ENCODE results near the gene RIGI. TPM values are rescaled to one million over a fixed set of nuclear protein-coding genes. Genes with fewer than 3 reads are reported as not detected.

Gene RIGI
- total RNA-seq, 4 donors from 2014 or later = 2.6 to 22.5 (median 14.3) TPM

GRCh38 chr9:32502464-32502863 is 23.5 kb downstream of the RIGI start:
- Histone ChIP-seq H3K27me3 (no peaks in the 10 kb centered on the region), H3K36me3 (no peaks in the 10 kb centered on the region), H3K27ac (no peak overlapping the region), H3K9me3 (no peaks in the 10 kb centered on the region), H3K4me1 (no peaks in the 10 kb centered on the region), H3K4me3 (no peak overlapping the region)
- no peak for DNase-seq
- intact Hi-C loops (cut with DNase I; ENCODE audit: low total_unique reads) = no loop called here
- no peak for TF ChIP-seq POLR2A (IDR thresholded peaks at IDR 0.05)
- no peak for TF ChIP-seq CTCF (IDR thresholded peaks at IDR 0.05)

GRCh38 chr9:32501868-32502267 is 24.1 kb downstream of the RIGI start:
- Histone ChIP-seq H3K4me3 (no peak overlapping the region), H3K36me3 (no peaks in the 10 kb centered on the region), H3K4me1 (no peaks in the 10 kb centered on the region), H3K27ac (no peak overlapping the region), H3K27me3 (no peaks in the 10 kb centered on the region), H3K9me3 (no peaks in the 10 kb centered on the region)
- intact Hi-C loops (cut with DNase I; ENCODE audit: low total_unique reads) = no loop called here
- TF ChIP-seq CTCF (IDR thresholded peaks at IDR 0.05) (no peak), POLR2A (IDR thresholded peaks at IDR 0.05) (no peak)
- no peak for DNase-seq

GRCh38 chr9:32500768-32501167 is 25.2 kb downstream of the RIGI start:
- intact Hi-C loops (cut with DNase I; ENCODE audit: low total_unique reads) = no loop called here
- no peaks in the 10 kb centered on the region for H3K27me3 ChIP-seq
- H3K4me1 ChIP-seq = no peaks in the 10 kb centered on the region

GRCh38 chr9:32497921-32498320 is 28.1 kb downstream of the RIGI start:
- intact Hi-C loops (cut with DNase I; ENCODE audit: low total_unique reads) = no loop called here
- Histone ChIP-seq H3K4me1 (no peaks in the 10 kb centered on the region), H3K9me3 (no peaks in the 10 kb centered on the region), H3K27me3 (no peaks in the 10 kb centered on the region), H3K27ac (no peak overlapping the region), H3K4me3 (no peak overlapping the region), H3K36me3 (no peaks in the 10 kb centered on the region)
- TF ChIP-seq CTCF (IDR thresholded peaks at IDR 0.05) (no peak), POLR2A (IDR thresholded peaks at IDR 0.05) (no peak)
- DNase-seq = no peak

More at GRCh38 chr9:32500768-32501167, 25.2 kb downstream of the RIGI start:
- TF ChIP-seq CTCF (IDR thresholded peaks at IDR 0.05) (no peak), POLR2A (IDR thresholded peaks at IDR 0.05) (no peak)
- DNase-seq = no peak
- no peak overlapping the region for H3K4me3 ChIP-seq
- H3K36me3 ChIP-seq = no peaks in the 10 kb centered on the region
- H3K9me3 ChIP-seq = no peaks in the 10 kb centered on the region
- H3K27ac ChIP-seq = no peak overlapping the region

GRCh38 chr9:32490601-32491000 is 35.4 kb downstream of the RIGI start:
- Histone ChIP-seq H3K27me3 (no peaks in the 10 kb centered on the region), H3K9me3 (no peaks in the 10 kb centered on the region), H3K4me3 (no peak overlapping the region), H3K4me1 (no peaks in the 10 kb centered on the region), H3K27ac (no peak overlapping the region), H3K36me3 (no peaks in the 10 kb centered on the region)
- intact Hi-C loops (cut with DNase I; ENCODE audit: low total_unique reads) = no loop called here
- TF ChIP-seq POLR2A (IDR thresholded peaks at IDR 0.05) (no peak), CTCF (IDR thresholded peaks at IDR 0.05) (no peak)
- DNase-seq = no peak

Data from uterus (tissue), 4 donors.